ENCODE data around the gene MYH6.
"Not testable (repeated sequence)": the region's sequence is repeated elsewhere in the genome, so short reads cannot be mapped to it uniquely, and the experiment has no call there.

Gene MYH6

DNA sequence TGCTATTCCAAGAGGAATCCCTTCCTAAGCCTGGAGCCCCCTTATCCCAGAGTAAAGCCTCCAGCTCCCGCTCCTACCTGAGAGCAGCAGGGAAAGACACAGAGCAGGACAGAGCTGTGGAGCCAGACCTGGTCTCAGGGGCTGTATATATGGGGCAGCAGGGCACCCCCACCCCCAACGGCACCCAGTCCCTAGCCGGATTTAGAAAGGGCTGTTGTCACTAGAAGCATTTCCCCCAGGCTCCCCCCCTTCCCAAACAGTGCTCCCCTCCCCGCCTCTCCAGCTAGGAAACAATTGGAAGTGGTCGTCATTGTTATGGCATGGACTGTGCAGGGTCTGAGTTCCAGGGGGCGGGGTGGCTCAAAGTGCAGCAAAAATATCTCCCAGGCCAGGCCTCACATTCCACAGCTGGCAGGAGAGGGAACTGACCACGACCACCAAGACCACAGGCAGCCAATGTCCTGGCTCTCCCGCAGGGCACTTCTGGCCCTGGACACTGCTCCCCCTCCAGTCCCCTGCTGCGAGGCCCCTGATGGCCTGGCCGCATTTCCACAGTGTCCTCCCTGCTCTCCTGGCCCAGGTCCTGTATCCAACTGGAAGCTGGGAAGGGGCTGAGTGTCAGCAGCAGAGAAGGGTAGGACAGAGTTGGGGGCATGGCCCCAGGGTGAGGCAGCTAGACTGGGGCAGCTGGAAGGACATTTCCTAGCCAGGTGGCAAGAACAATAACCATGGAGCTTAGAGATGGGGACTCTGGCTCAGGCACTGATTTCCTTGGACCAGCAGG lies 27.7 kb upstream of the MYH6 start, which contains the start of gene MYH7:
MYH7 (minus strand) TSS at position 118 of the 784 bp plus-strand sequence. CDS start 1,928 bp downstream, outside the sequence.
- no peak for DNase-seq

- DNase-seq: no peak
Measured at GRCh38 chr14:23434488-23435222, 26.6 kb upstream of the MYH6 start.

DNA sequence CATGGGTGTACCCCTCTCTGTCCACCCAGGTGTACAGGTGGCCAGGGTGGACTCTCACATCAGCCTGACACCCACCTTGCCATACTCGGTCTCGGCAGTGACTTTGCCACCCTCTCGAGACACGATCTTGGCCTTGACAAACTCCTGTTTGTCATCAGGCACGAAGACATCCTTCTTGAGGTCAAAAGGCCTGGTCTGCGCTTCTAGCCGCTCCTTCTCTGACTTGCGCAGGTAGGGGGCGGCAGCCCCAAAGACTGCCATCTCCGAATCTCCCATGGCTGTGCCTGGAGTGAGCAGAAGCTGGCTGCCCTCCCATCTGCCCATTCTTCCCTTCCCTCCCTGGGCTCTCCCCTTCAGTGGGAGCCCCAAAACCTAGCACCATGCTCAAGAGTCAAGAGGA lies 25.4 kb upstream of the MYH6 start:
- no peak for DNase-seq

- no peak for DNase-seq
Measured at GRCh38 chr14:23432946-23433345, 24.9 kb upstream of the MYH6 start.

GRCh38 chr14:23432102-23432925 lies 24.2 kb upstream of the MYH6 start:
- no peak for DNase-seq

GRCh38 chr14:23431486-23431885 lies 23.4 kb upstream of the MYH6 start:
- DNase-seq: no peak

GRCh38 chr14:23430723-23431085 lies 22.6 kb upstream of the MYH6 start:
- peak; percentile 44 for DNase-seq

- no peak for DNase-seq
Measured at GRCh38 chr14:23430016-23430722, 22.1 kb upstream of the MYH6 start.

GRCh38 chr14:23428686-23429495 lies 20.8 kb upstream of the MYH6 start:
- DNase-seq: no peak

- not testable (repeated sequence) for DNase-seq
Measured at GRCh38 chr14:23425798-23426197, 17.7 kb upstream of the MYH6 start.

DNA sequence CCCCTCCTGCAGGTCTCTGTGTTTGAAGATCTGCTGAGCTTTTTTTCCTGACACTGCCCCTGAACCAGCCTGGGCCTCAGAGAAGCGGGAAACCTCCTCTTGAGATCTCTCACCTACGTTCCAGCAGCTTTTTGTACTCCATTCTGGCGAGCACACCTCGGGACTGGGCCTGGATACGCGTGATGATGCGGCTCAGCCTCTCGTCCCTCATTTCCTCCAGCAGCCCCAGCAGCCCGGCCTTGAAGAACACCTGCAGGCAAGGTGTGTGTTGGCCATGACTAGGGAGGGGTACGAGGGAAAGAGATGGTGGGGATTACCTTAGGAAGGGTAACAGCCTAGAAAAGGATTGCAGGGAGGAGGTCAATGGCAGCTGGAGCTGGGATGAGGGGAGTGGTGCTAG lies 17.1 kb upstream of the MYH6 start:
- no peak for DNase-seq

DNA sequence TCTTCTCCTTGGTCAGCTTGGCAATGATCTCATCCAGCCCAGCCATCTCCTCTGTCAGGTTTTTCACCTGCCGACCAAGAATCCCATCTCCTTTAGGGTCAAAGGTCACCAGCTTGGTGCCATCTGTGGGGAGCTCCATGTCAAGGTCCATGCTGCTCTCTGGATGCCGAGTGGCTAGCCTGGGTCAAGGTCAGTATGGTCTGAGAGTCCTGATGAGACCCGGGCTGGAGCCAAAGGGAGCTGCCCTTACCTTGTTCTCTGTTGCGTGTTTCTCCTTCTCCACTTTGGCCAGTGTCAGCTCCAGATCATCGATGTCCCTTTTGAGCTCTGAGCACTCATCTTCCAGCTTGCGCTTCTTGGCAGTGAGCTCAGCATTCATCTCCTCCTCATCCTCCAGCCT lies 15.6 kb upstream of the MYH6 start:
- DNase-seq: no peak

GRCh38 chr14:23421594-23421993 lies 13.5 kb upstream of the MYH6 start:
- DNase-seq: no peak

- DNase-seq: not testable (repeated sequence)
Measured at GRCh38 chr14:23419646-23420045, 11.6 kb upstream of the MYH6 start.

- DNase-seq: no peak
Measured at GRCh38 chr14:23418021-23418420, 9.9 kb upstream of the MYH6 start.

GRCh38 chr14:23417269-23417668 lies 9.2 kb upstream of the MYH6 start:
- not testable (repeated sequence) for DNase-seq

DNA sequence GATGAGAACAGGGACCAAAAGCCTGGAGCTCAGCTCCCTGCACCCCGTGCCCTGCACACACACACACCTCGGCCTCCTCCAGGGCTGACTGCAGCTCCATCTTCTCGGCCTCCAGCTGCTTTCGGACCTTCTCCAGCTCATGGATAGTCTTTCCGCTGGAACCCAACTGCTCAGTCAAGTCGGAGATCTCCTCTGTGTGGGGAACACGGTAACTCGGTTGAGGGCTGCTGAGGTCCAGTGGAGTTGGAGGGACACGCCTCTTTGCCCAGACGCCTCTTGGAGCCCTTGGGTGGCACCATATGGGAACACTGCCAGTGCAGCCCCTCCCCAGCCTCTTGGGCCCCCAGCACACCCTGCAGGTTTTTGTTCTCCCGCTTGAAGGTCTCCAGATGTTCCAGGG lies 8.7 kb upstream of the MYH6 start:
- DNase-seq: no peak

DNA sequence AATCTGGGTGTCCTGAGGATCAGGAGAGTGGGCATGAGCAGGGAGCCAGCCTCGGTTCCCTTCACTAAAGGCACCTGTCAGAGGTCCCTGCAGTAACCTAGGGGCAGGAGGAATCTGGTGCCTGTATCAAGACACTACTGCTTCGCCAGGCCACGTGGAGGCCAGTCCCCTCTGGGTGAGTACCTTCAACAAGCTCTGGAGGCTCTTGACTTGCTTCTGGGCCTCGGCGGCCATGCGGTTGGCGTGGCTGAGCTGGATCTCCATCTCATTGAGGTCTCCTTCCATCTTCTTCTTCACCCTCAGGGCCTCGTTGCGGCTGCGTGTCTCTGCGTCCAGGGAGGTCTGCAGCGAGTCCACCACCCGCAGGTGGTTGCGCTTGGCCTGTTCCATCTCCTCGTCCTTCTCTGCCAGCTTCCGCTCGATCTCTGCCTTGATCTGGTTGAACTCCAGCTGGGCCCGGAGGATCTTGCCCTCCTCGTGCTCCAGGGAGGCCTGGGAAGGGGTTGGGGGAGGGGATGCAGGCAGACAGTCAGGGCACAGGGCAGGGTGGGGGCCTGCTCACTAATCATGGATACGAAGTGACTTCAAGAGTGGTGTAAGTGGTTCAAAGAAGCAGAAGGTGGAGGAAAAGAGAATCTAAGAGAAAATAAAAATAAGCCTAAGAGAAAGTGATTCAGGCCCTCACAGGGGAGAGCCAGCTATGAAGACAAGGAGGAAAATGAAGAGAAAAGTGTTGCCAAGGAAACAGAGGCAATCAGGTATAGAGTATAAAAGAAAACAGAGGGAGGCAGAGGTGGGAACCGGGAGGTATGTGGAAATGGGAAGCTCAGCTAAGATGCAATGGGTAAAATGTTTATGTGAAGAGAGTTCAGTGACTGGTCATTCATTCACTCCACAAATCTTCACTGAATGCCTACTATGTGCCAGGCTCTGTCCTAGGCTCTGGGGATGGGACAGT lies 8.0 kb upstream of the MYH6 start:
- DNase-seq: no peak

GRCh38 chr14:23414906-23415820 lies 7.1 kb upstream of the MYH6 start:
- DNase-seq: no peak
